GM12873 (cell line): ENCODE data around the gene MAGEA9.
A peak's percentile ranks its signal among the peaks of the same experiment; 100 is the strongest.

Experiments used
- CTCF ChIP-seq: IDR thresholded peaks from 2 replicates; pipeline ENCODE4 v1.5.1; 2012; ENCODE audit warnings: low read depth, mild to moderate bottlenecking, moderate library complexity, low read length, control low read depth; ENCODE audit not compliant: insufficient read depth; ENCODE audit errors: missing control alignments

The MAGEA9 gene

GRCh38 chrX:149819371-149819770 lies 37.6 kb downstream of the MAGEA9 start:
- no peak for TF ChIP-seq CTCF

- TF ChIP-seq CTCF = peak; percentile 53
These were observed 43.7 kb downstream of the MAGEA9 start for GRCh38 chrX:149825424-149825823.

GRCh38 chrX:149827254-149827653 lies 45.5 kb downstream of the MAGEA9 start:
- TF ChIP-seq CTCF = no peak

GRCh38 chrX:149829751-149830191 lies 48.0 kb downstream of the MAGEA9 start:
- no peak for TF ChIP-seq CTCF

- no peak for TF ChIP-seq CTCF
These were observed 48.6 kb downstream of the MAGEA9 start for GRCh38 chrX:149830192-149830873.

- TF ChIP-seq CTCF = peak; percentile 17
These were observed 49.7 kb downstream of the MAGEA9 start for GRCh38 chrX:149831473-149831872.

GRCh38 chrX:149837167-149837566 lies 55.4 kb downstream of the MAGEA9 start:
- TF ChIP-seq CTCF = no peak
